Sigmoid colon (tissue), 7 donors: Measurements from ENCODE around the gene SIGLEC8. TPM values are rescaled to one million over a fixed set of nuclear protein-coding genes. Genes with fewer than 3 reads are reported as not detected.
A peak's percentile ranks its signal among the peaks of the same experiment; 100 is the strongest.

ENCODE experiments used
- DNase-seq: peaks from one replicate; pipeline ENCODE4 v3.0.0-alpha.2; 2019
- H3K27ac ChIP-seq, 4 donors: fragments of 200-600 bp; sonication (generic); one replicate each; pipeline ENCODE4 v1.5.1; 2016 to 2019; ENCODE audit warnings: mild to moderate bottlenecking in 1 of 4
- H3K27me3 ChIP-seq, 3 donors: fragments of 200-600 bp; sonication (generic); one replicate each; pipeline ENCODE4 v1.5.1; 2019; ENCODE audit warnings: mild to moderate bottlenecking in 1 of 3
- H3K36me3 ChIP-seq, 4 donors: fragments of 200-600 bp; sonication (generic); one replicate each; pipeline ENCODE4 v1.5.1; 2016 to 2019
- H3K4me1 ChIP-seq, 4 donors: fragments of 200-600 bp; sonication (generic); one replicate each; pipeline ENCODE4 v1.5.1; 2017 to 2019
- H3K4me3 ChIP-seq, 4 donors: fragments of 200-600 bp; sonication (generic); one replicate each; pipeline ENCODE4 v1.5.1; 2017 to 2019; ENCODE audit warnings: mild to moderate bottlenecking in 2 of 4, moderate library complexity in 1 of 4
- H3K9me3 ChIP-seq, 4 donors: fragments of 200-600 bp in 3 of 4; sonication (generic) in 3 of 4; one replicate each; pipeline versions ENCODE4 v1.5.1 to v1.6.1; 2013 to 2019
- EP300 ChIP-seq, 4 donors: sonication (generic); formaldehyde crosslinking; IDR thresholded peaks; one replicate each; pipeline ENCODE4 v1.6.1; 2017; ENCODE audit warnings: antibody characterized with exemption in 4 of 4
- POLR2A ChIP-seq, 2 donors: fragments of 450-650 bp; IDR thresholded peaks; one replicate each; pipeline ENCODE4 v1.6.1; 2016; ENCODE audit warnings: antibody characterized with exemption in 2 of 2, mild to moderate bottlenecking in 2 of 2, moderate library complexity in 2 of 2
- POLR2AphosphoS5 ChIP-seq, 4 donors: sonication (generic); formaldehyde crosslinking; IDR thresholded peaks; one replicate each; pipeline ENCODE4 v1.6.1; 2017; ENCODE audit warnings: antibody characterized with exemption in 4 of 4
- WGBS, 2 donors: extraction: QIAGEN DNeasy Blood & Tissue Kit; methylation state at CpG; one replicate each; pipeline ENCODE4 v1.1.7; 2013; 5-methylcytosine and 5-hydroxymethylcytosine counted together
- intact Hi-C: fragments of 100-400 bp; cut with DNase I; formaldehyde crosslinking; loops from one replicate; pipeline ENCODE4 v1.15.1; 2023
- polyA plus RNA-seq, 3 donors: library from polyadenylated mRNA; stranded (reverse); fragments of 200-250 nt; gene quantifications; one replicate each; pipeline ENCODE4 v1.2.3, GENCODE V29; 2013
- total RNA-seq, 4 donors: library from RNA; depleted of rRNA; stranded (reverse); fragments of >200 nt; gene quantifications; one replicate each; pipeline ENCODE4 v1.1.0, GENCODE V29; 2016
- TF ChIP-seq, protein P1 (sequence below), 4 experiments: fragments of 450-650 bp in 3 of 4; fragments of 200-600 bp in 1 of 4; IDR thresholded peaks; one replicate each; pipeline ENCODE4 v1.5.1; 2016 to 2019; ENCODE audit warnings: antibody characterized with exemption in 4 of 4, mild to moderate bottlenecking in 3 of 4, moderate library complexity in 2 of 4
- donor health status: healthy with polysubstance abuse.
- donor health status: Bipolar disorder and iron deficiency.
- donor health status: healthy.

The SIGLEC8 gene
- total and polyA plus RNA-seq, 7 donors = 0.36 to 4.9 (median 1.3) TPM; not detected in 3

DNA sequence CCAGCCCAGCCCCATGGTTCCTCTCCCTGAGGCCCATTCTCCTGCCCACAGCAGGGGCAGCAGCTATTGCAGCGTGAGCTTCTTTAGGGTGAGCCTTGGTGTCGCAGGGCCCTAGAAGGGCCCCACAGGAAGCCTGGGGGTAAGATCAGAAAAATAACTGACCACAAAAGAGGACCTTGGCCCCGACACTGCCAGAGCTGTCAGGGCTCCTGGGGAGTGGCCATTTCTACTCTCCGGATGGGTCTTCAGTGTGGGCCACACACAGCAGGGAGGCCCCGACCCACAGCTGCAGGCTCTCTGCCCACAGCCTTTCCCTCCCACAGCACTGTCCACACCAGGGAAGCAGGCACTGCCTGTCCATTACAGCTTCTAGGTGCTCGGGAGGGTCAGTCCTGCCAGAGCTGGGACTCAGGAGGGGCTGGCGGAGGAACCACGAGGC is 3.5 kb upstream of the SIGLEC8 start:
- Histone ChIP-seq H3K4me3 (no peak overlapping the region), H3K4me1 (no peaks in the 10 kb centered on the region), H3K27me3 (peaks cover 4 to 58% (median 13%) of the 10 kb centered on the region in 3 donors), H3K36me3 (no peaks in the 10 kb centered on the region), H3K9me3 (no peaks in the 10 kb centered on the region), H3K27ac (no peak overlapping the region)
- DNase-seq = peak; percentile 62
- 64 to 65% methylated on average over 8 of the region's 8 CpGs for WGBS, 2 donors
- intact Hi-C loops = no loop called here
- TF ChIP-seq POLR2AphosphoS5 (IDR thresholded peaks at IDR 0.05) (no peak), POLR2A (IDR thresholded peaks at IDR 0.05) (no peak), EP300 (IDR thresholded peaks at IDR 0.05) (no peak)
- TF ChIP-seq, protein P1, sequence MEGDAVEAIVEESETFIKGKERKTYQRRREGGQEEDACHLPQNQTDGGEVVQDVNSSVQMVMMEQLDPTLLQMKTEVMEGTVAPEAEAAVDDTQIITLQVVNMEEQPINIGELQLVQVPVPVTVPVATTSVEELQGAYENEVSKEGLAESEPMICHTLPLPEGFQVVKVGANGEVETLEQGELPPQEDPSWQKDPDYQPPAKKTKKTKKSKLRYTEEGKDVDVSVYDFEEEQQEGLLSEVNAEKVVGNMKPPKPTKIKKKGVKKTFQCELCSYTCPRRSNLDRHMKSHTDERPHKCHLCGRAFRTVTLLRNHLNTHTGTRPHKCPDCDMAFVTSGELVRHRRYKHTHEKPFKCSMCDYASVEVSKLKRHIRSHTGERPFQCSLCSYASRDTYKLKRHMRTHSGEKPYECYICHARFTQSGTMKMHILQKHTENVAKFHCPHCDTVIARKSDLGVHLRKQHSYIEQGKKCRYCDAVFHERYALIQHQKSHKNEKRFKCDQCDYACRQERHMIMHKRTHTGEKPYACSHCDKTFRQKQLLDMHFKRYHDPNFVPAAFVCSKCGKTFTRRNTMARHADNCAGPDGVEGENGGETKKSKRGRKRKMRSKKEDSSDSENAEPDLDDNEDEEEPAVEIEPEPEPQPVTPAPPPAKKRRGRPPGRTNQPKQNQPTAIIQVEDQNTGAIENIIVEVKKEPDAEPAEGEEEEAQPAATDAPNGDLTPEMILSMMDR (IDR thresholded peaks at IDR 0.05) = no peak

DNA sequence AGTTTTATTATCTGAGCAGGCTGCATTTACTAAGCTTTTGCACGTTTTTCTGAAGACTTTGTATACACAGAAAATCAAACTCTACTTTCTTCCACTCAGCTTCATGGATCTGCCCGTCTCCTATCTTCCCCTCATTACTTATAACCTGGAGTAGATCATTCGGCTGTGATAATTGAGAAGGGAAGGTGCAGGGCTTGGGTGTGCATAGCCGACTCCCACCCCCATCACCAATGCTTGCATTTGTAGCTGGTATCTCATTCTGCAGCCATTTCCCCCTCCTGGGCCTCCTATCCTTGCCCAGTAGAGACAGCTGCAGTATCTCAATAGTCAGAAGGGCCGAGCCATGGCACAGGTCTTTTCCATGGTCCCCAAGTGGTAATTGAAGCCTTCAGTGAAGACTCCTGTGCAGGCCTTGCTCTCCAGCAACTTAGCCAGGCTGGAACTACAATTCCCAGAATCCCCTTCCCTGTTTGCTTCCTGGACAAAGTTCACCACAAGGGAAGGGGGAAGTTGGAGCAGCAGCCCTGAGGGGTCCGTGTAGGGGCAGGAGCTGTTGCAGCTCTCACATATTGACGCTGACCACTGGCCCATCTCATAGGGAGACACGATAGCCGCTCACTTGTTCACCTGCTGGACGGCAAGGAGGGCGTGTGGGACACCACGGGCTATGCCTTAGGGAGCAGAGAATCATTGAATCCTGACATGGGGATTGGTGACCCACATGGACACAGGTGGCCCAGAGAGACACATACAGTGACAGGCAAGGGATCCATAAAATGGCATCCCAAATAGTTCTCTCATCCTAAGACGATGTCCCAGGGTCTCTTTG is 2.1 kb upstream of the SIGLEC8 start:
- intact Hi-C loops = no loop called here
- Histone ChIP-seq H3K9me3 (no peaks in the 10 kb centered on the region), H3K4me3 (no peak overlapping the region), H3K27ac (no peak overlapping the region), H3K36me3 (no peaks in the 10 kb centered on the region), H3K27me3 (peaks cover 4 to 57% (median 13%) of the 10 kb centered on the region in 3 donors), H3K4me1 (no peaks in the 10 kb centered on the region)
- WGBS, 2 donors = 65% methylated on average over 13 of the region's 13 CpGs
- DNase-seq = peak; percentile 32
- TF ChIP-seq, protein P1 (IDR thresholded peaks at IDR 0.05) = no peak
- TF ChIP-seq POLR2A (IDR thresholded peaks at IDR 0.05) (no peak), EP300 (IDR thresholded peaks at IDR 0.05) (no peak), POLR2AphosphoS5 (IDR thresholded peaks at IDR 0.05) (no peak)

DNA sequence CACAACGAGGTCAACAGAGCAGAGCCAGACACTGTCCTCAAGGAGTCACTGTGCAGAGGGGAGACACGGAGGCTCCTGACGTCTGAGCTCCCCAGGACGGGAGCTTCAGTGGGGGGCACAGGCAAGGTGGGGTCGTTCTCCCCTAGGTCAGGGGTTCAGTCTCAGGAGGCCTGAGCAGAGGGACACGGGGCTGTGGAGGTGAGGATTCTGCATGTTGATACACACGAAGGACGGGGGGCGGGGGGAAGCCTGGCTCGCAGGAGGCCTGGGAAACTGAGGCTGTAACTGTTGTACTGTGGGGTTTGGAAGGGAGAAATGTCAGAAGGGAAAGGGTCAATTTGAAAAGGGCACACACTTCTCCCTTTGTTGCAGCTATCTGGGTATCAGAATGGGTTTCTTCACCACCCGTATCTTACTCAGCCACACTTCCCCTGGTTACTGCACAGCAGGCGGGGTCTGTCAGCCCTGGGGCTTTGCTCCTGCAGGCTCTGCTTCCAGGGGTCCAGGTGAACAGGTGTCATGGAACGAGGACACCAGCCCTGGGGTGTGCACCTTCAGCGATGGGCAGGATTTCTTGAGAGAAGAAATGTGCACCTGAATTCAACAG is 748 bp upstream of the SIGLEC8 start:
- Histone ChIP-seq H3K27ac (no peak overlapping the region), H3K9me3 (no peaks in the 10 kb centered on the region), H3K27me3 (peaks cover 4 to 57% (median 13%) of the 10 kb centered on the region in 3 donors), H3K4me1 (no peaks in the 10 kb centered on the region), H3K36me3 (no peaks in the 10 kb centered on the region), H3K4me3 (no peak overlapping the region)
- no peak for DNase-seq
- TF ChIP-seq EP300 (IDR thresholded peaks at IDR 0.05) = no peak
- intact Hi-C loops = no loop called here
- 76 to 78% methylated on average over 14 of the region's 14 CpGs for WGBS, 2 donors

DNA sequence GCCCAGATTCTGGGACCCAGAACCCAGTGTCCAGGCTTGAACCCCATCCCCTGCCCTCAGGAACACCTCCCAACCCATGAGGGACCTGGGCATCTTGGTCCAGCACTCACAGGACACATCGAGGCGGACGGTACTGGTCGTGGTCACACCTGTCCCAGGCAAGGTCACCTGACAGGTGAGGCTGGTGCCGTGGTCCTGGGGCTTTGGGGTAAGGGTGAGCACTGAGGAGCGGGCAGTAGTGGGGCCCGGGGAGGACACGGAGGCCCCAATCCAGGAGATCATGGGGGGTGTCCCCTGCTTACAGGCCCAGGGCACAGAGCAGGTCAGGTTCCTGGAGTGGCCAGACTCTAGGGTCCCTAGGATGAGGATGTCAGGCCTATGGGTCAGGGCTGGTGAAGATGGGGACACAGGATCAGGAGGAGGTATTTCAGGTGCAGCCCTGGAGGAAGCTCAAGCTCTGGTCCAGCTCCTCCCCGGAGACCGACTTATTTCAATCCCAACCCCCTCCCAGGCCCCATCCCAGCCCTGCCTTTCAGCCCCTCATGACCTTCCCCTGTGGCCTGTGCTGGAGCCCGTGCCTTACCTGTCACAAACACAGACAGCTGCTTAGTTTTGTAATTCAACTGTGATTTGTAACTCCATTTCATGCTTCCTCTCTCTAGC is 772 bp downstream of the SIGLEC8 start:
- H3K9me3 ChIP-seq = no peaks in the 10 kb centered on the region
- no peaks in the 10 kb centered on the region for H3K36me3 ChIP-seq
- DNase-seq = no peak
- peak overlapping the region in 1 of 4 donors; percentile 4 for H3K27ac ChIP-seq
- 81 to 84% methylated on average over 11 of the region's 11 CpGs for WGBS, 2 donors
- H3K27me3 ChIP-seq = peaks cover under 1 to 48% (median 5%) of the 10 kb centered on the region in 3 donors
- intact Hi-C loops = no loop called here
- H3K4me1 ChIP-seq = no peaks in the 10 kb centered on the region
- H3K4me3 ChIP-seq = no peak overlapping the region
- TF ChIP-seq, protein P1 (IDR thresholded peaks at IDR 0.05) = no peak
- no peak for TF ChIP-seq EP300 (IDR thresholded peaks at IDR 0.05)
- no peak for TF ChIP-seq POLR2AphosphoS5 (IDR thresholded peaks at IDR 0.05)
- no peak for TF ChIP-seq POLR2A (IDR thresholded peaks at IDR 0.05)
